Spleen (tissue), 11 donors: ENCODE data around the gene STK4. TPM values are rescaled to one million over a fixed set of nuclear protein-coding genes. Genes with fewer than 3 reads are reported as not detected.

ENCODE experiments used
- DNase-seq: peaks from one replicate; pipeline ENCODE4 v3.0.0-alpha.2; 2020
- H3K27ac ChIP-seq, 8 donors: fragments of 200-600 bp; sonication (generic) in 7 of 8; 1 replicate in 4 of 8; 2 replicates in 4 of 8; pipeline versions ENCODE4 v1.5.0 to v1.8.0; 2016 to 2021; ENCODE audit warnings: inconsistent platforms in 4 of 8, mild to moderate bottlenecking in 4 of 8, moderate library complexity in 1 of 8
- H3K27me3 ChIP-seq, 7 donors: fragments of 200-600 bp; sonication (generic) in 6 of 7; replicated peaks in 1 of 7; 1 replicate in 4 of 7; 2 replicates in 3 of 7; pipeline versions ENCODE4 v1.5.0 to v1.8.0; 2016 to 2021; ENCODE audit warnings: inconsistent platforms in 3 of 7, mild to moderate bottlenecking in 1 of 7
- H3K36me3 ChIP-seq, 6 donors: fragments of 200-600 bp; sonication (generic) in 5 of 6; 1 replicate in 4 of 6; 2 replicates in 2 of 6; pipeline versions ENCODE4 v1.5.0 to v1.8.0; 2016 to 2021; ENCODE audit warnings: inconsistent platforms in 2 of 6
- H3K4me1 ChIP-seq, 6 donors: fragments of 200-600 bp; sonication (generic) in 5 of 6; 1 replicate in 3 of 6; 2 replicates in 3 of 6; pipeline versions ENCODE4 v1.5.0 to v1.8.0; 2016 to 2021; ENCODE audit warnings: inconsistent platforms in 3 of 6
- H3K4me3 ChIP-seq, 8 donors: fragments of 200-600 bp; sonication (generic) in 7 of 8; 1 replicate in 4 of 8; 2 replicates in 4 of 8; pipeline versions ENCODE4 v1.5.0 to v1.8.0; 2016 to 2021; ENCODE audit warnings: inconsistent platforms in 4 of 8, mild to moderate bottlenecking in 4 of 8, moderate library complexity in 2 of 8
- H3K9me3 ChIP-seq, 8 donors: fragments of 200-600 bp; sonication (generic) in 7 of 8; 1 replicate in 4 of 8; 2 replicates in 4 of 8; pipeline versions ENCODE4 v1.5.0 to v1.8.0; 2016 to 2021; ENCODE audit warnings: inconsistent platforms in 4 of 8
- CTCF ChIP-seq, 11 experiments: fragments of 200-600 bp in 7 of 11; fragments of 450-650 bp in 4 of 11; sonication (generic) in 4 of 11; IDR thresholded peaks in 8 of 11; conservative IDR thresholded peaks in 3 of 11; 1 replicate in 7 of 11; 2 replicates in 4 of 11; pipeline versions ENCODE4 v1.4.0 to v1.8.0; 2016 to 2021; ENCODE audit warnings: antibody characterized with exemption in 11 of 11, inconsistent platforms in 4 of 11, mild to moderate bottlenecking in 1 of 11
- POLR2A ChIP-seq, 3 donors: fragments of 450-650 bp; IDR thresholded peaks; one replicate each; pipeline ENCODE4 v1.5.1; 2017; ENCODE audit warnings: antibody characterized with exemption in 3 of 3, mild to moderate bottlenecking in 1 of 3
- POLR2AphosphoS5 ChIP-seq, 3 donors: sonication (generic); formaldehyde crosslinking; IDR thresholded peaks; one replicate each; pipeline ENCODE4 v1.5.1; 2017; ENCODE audit warnings: antibody characterized with exemption in 3 of 3
- WGBS, 5 donors: extraction: QIAGEN DNeasy Blood & Tissue Kit in 3 of 5; methylation state at CpG; one replicate each; pipeline versions ENCODE4 v1.1.5 to v1.1.7; 2013 to 2018; 5-methylcytosine and 5-hydroxymethylcytosine counted together
- intact Hi-C: fragments of 100-400 bp; cut with DNase I; formaldehyde crosslinking; loops from one replicate; pipeline ENCODE4 v1.15.0; 2023; ENCODE audit warnings: low total_unique reads
- polyA plus RNA-seq, 3 donors: library from polyadenylated mRNA; stranded (reverse); fragments of 200-250 nt; gene quantifications; one replicate each; pipeline ENCODE4 v1.2.1, GENCODE V29; 2013
- total RNA-seq, 7 donors: library from RNA; depleted of rRNA in 3 of 7; stranded (reverse); fragments of >200 nt in 3 of 7; fragmentation: NEBNext Ultra II Directional in 4 of 7; extraction: Animal tissue kit (Norgen Biotek cat#: 25700) in 4 of 7; gene quantifications; one replicate each; pipeline versions ENCODE4 v1.1.0 to v1.2.1, GENCODE V29; 2016 to 2021
- donor health status: healthy with polysubstance abuse.
- donor health status: DM: no; HTN: no; CAD: no; lungs with moderate emphysema.
- donor health status: DM: no; HTN: no; CAD: no.
- donor health status: Bipolar disorder and iron deficiency.
- donor health status: healthy.
- donor health status: DM: no; HTN: no; CAD: no.
- donor health status: DM: yes; HTN: yes; CAD: no.

STK4 gene
- total and polyA plus RNA-seq, 10 donors: 19.0 to 241 (median 124) TPM

GRCh38 chr20:45038745-45039474 is 72.6 kb downstream of the STK4 start:
- Histone ChIP-seq H3K36me3 (peaks cover 0 to 51% (median 4%) of the 10 kb centered on the region in 6 donors), H3K9me3 (no peaks in the 10 kb centered on the region), H3K27me3 (no peaks in the 10 kb centered on the region), H3K4me3 (no peak overlapping the region), H3K27ac (peak overlapping the region in 7 of 8 donors; percentile 32 to 64 (median 55)), H3K4me1 (peaks cover 5 to 95% (median 65%) of the 10 kb centered on the region in 6 donors)
- intact Hi-C loops: no loop called here
- DNase-seq: no peak
- 48 to 84% (median 80%) methylated on average over 1 of the region's 1 CpG for WGBS, 5 donors
- TF ChIP-seq CTCF (IDR thresholded peaks at IDR 0.05 in 8 of 11, conservative IDR thresholded peaks at IDR 0.05 in 3 of 11) (no peak), POLR2A (IDR thresholded peaks at IDR 0.05) (no peak), POLR2AphosphoS5 (IDR thresholded peaks at IDR 0.05) (no peak)

GRCh38 chr20:45039475-45039820 is 73.1 kb downstream of the STK4 start:
- TF ChIP-seq POLR2A (IDR thresholded peaks at IDR 0.05) (no peak), CTCF (IDR thresholded peaks at IDR 0.05 in 8 of 11, conservative IDR thresholded peaks at IDR 0.05 in 3 of 11) (no peak), POLR2AphosphoS5 (IDR thresholded peaks at IDR 0.05) (no peak)
- Histone ChIP-seq H3K4me3 (no peak overlapping the region), H3K9me3 (no peaks in the 10 kb centered on the region), H3K4me1 (peaks cover 0 to 95% (median 66%) of the 10 kb centered on the region in 6 donors), H3K36me3 (peaks cover 0 to 50% (median 4%) of the 10 kb centered on the region in 6 donors), H3K27me3 (no peaks in the 10 kb centered on the region), H3K27ac (peak overlapping the region in 7 of 8 donors; percentile 32 to 64 (median 55))
- DNase-seq: no peak
- 37 to 73% (median 48%) methylated on average over 1 of the region's 1 CpG for WGBS, 5 donors
- intact Hi-C loops: no loop called here

- DNase-seq: no peak
- Histone ChIP-seq H3K9me3 (no peaks in the 10 kb centered on the region), H3K27me3 (no peaks in the 10 kb centered on the region), H3K27ac (peak overlapping the region in 4 of 8 donors; percentile 1 to 20 (median 11)), H3K4me3 (no peak overlapping the region), H3K4me1 (peaks cover 0 to 90% (median 64%) of the 10 kb centered on the region in 6 donors), H3K36me3 (peaks cover 0 to 49% (median 4%) of the 10 kb centered on the region in 6 donors)
- intact Hi-C loops: no loop called here
- no peak for TF ChIP-seq POLR2A (IDR thresholded peaks at IDR 0.05)
- no peak for TF ChIP-seq POLR2AphosphoS5 (IDR thresholded peaks at IDR 0.05)
- WGBS, 5 donors: 56 to 70% (median 63%) methylated on average over 5 of the region's 5 CpGs
Measured at GRCh38 chr20:45041464-45042337, 75.4 kb downstream of the STK4 start.

GRCh38 chr20:45042978-45043377 is 76.7 kb downstream of the STK4 start:
- no peak overlapping the region for H3K27ac ChIP-seq
- no peak overlapping the region for H3K4me3 ChIP-seq
- no peaks in the 10 kb centered on the region for H3K9me3 ChIP-seq
- peaks cover 0 to 53% (median 7%) of the 10 kb centered on the region in 6 donors for H3K36me3 ChIP-seq
- DNase-seq: no peak
- peaks cover 0 to 87% (median 58%) of the 10 kb centered on the region in 6 donors for H3K4me1 ChIP-seq
- no peak for TF ChIP-seq POLR2AphosphoS5 (IDR thresholded peaks at IDR 0.05)
- TF ChIP-seq CTCF (IDR thresholded peaks at IDR 0.05 in 8 of 11, conservative IDR thresholded peaks at IDR 0.05 in 3 of 11): no peak
- no peak for TF ChIP-seq POLR2A (IDR thresholded peaks at IDR 0.05)
- 92 to 97% (median 97%) methylated on average over 1 of the region's 1 CpG for WGBS, 5 donors
- no peaks in the 10 kb centered on the region for H3K27me3 ChIP-seq
- intact Hi-C loops: no loop called here
